ENCODE measurements around the gene MAPK7.

MAPK7 gene

GRCh38 chr17:19335951-19336631 lies 42.2 kb upstream of the MAPK7 start:
- no peak for DNase-seq
- Histone ChIP-seq H3K4me3 (ENCODE audit: low read depth, low read length) (no peak overlapping the region), H3K36me3 (no peaks in the 10 kb centered on the region), H3K27ac (no peak overlapping the region; the same call in 1 of the 2 replicates), H3K9me3 (ENCODE audit: severe bottlenecking) (no peaks in the 10 kb centered on the region), H3K27me3 (ENCODE audit: insufficient read depth, low read depth, severe bottlenecking) (no peaks in the 10 kb centered on the region)
- TF ChIP-seq CTCF (IDR thresholded peaks at IDR 0.05; ENCODE audit: low read depth, low read length) = no peak

- H3K9me3 ChIP-seq (ENCODE audit: severe bottlenecking) = no peaks in the 10 kb centered on the region
- TF ChIP-seq CTCF (IDR thresholded peaks at IDR 0.05; ENCODE audit: low read depth, low read length) = peak; percentile 49; the same call in 1 of the 2 replicates
- no peaks in the 10 kb centered on the region for H3K27me3 ChIP-seq (ENCODE audit: insufficient read depth, low read depth, severe bottlenecking)
- no peak for DNase-seq
- H3K36me3 ChIP-seq = no peaks in the 10 kb centered on the region
- H3K4me3 ChIP-seq (ENCODE audit: low read depth, low read length) = no peak overlapping the region
- H3K27ac ChIP-seq = no peak overlapping the region
Observed at GRCh38 chr17:19336938-19337711, 41.2 kb upstream of the MAPK7 start.

DNA sequence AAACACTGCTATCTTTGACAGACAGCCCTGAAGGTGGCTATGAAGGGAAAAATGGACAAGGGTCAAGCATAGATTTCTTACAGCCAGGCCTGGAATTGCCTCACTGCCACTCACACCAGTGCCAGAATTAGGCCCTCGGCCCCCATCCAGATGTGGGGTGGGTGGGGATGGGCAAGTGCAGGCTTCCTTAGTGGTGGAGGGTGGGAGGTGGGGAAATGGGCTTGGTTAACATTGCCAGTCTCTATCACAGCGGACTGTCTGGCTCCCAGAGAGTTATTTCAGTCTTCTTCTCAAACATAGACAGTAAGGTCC lies 40.6 kb upstream of the MAPK7 start:
- no peak for DNase-seq
- no peak overlapping the region for H3K27ac ChIP-seq
- H3K4me3 ChIP-seq (ENCODE audit: low read depth, low read length) = no peak overlapping the region
- no peaks in the 10 kb centered on the region for H3K36me3 ChIP-seq
- no peak for TF ChIP-seq CTCF (IDR thresholded peaks at IDR 0.05; ENCODE audit: low read depth, low read length)
- no peaks in the 10 kb centered on the region for H3K9me3 ChIP-seq (ENCODE audit: severe bottlenecking)
- H3K27me3 ChIP-seq (ENCODE audit: insufficient read depth, low read depth, severe bottlenecking) = no peaks in the 10 kb centered on the region

DNA sequence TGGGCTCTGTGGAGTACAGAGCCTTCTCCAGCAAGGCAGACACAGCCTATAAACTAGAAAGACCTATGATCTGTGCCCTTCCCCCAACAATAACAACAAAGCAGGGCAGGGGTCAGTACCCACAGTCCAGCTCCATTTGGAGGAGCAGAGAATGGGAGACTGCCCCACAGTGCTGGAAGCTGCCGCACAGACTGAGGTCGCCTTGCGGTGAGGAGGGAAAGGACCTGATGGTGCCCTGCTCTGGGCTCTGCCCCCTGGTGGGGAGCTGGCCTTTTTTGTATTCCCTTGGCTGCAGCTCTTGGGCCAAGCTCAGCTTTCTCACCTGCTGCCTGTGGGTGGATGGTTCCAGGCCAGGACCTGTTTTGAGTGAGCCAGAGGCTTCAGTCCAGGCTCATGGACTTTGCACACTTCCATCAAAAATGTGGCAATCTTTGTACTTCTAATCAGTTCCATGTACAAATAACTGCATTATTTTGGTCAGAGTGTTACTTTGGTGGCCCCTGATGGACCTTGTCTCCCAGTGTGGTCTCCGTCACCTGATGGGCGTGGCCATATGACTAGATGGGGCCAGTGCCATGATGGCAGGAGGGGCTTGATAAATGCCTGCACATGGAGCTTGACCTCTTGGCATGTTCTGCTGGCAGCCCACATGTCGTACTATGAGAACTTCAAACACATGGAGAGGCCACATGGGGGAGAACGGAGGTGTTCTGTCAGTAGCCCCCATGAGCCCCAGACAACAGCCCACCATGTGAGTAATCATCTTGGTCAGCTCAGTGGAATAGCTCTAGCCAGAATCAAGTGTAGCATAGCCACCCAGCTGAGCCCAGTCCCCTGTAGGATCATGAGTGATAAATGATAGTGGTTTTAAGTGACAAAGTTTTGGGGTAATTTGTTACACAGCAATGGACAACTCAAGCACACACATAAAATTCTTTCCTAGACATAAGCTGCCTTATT lies 40.0 kb upstream of the MAPK7 start:
- Histone ChIP-seq H3K4me3 (ENCODE audit: low read depth, low read length) (no peak overlapping the region), H3K27me3 (ENCODE audit: insufficient read depth, low read depth, severe bottlenecking) (no peaks in the 10 kb centered on the region), H3K9me3 (ENCODE audit: severe bottlenecking) (no peaks in the 10 kb centered on the region), H3K36me3 (no peaks in the 10 kb centered on the region), H3K27ac (no peak overlapping the region)
- peak; percentile 68 for DNase-seq
- TF ChIP-seq CTCF (IDR thresholded peaks at IDR 0.05; ENCODE audit: low read depth, low read length) = peak; percentile 82

GRCh38 chr17:19339341-19339815 lies 38.9 kb upstream of the MAPK7 start:
- Histone ChIP-seq H3K36me3 (no peaks in the 10 kb centered on the region), H3K9me3 (ENCODE audit: severe bottlenecking) (no peaks in the 10 kb centered on the region), H3K27me3 (ENCODE audit: insufficient read depth, low read depth, severe bottlenecking) (no peaks in the 10 kb centered on the region), H3K4me3 (ENCODE audit: low read depth, low read length) (no peak overlapping the region), H3K27ac (no peak overlapping the region)
- DNase-seq = no peak
- TF ChIP-seq CTCF (IDR thresholded peaks at IDR 0.05; ENCODE audit: low read depth, low read length) = no peak
